Endothelial cell of umbilical vein (primary cell): Measurements from ENCODE around the gene ZNRF3. TPM values are rescaled to one million over a fixed set of nuclear protein-coding genes. Genes with fewer than 3 reads are reported as not detected.

Source experiments
- BruUV-seq: library from RNA; stranded (reverse); fragments of 400-500 nt; replicated peaks from 2 replicates; lab custom pipeline; 2021; lab: Mats Ljungman, UMichigan
- CTCF ChIA-PET: fragments of 300-600, 350-600 bp; sonication (Branson Sonifier 250); formaldehyde crosslinking; loops from one replicate; lab custom pipeline; 2021; ENCODE audit warnings: antibody characterized with exemption, inconsistent platforms; lab: Charles Lee
- POLR2A ChIA-PET: fragments of 300-600, 350-600 bp; sonication (Branson Sonifier 250); formaldehyde crosslinking; loops from one replicate; lab custom pipeline; 2021; ENCODE audit warnings: antibody characterized with exemption, inconsistent platforms; lab: Charles Lee
- DNase-seq: peaks from one replicate; pipeline ENCODE4 v3.0.0-alpha.2; 2011; ENCODE audit warnings: low read depth, low spot score
- FAIRE-seq: peaks from 2 replicates; lab custom pipeline; 2011; peaks lifted over from hg19 to GRCh38; lab: Jason Lieb, UNC
- H2AFZ ChIP-seq: 2 replicates; pipeline ENCODE4 v1.6.0; 2012; ENCODE audit warnings: low read depth, low read length, control low read depth, inconsistent platforms
- H3K27ac ChIP-seq: 2 replicates; pipeline ENCODE4 v1.5.1; 2011; ENCODE audit warnings: low read depth, mild to moderate bottlenecking, control low read depth, low read length, moderate library complexity; ENCODE audit not compliant: insufficient read depth
- H3K27me3 ChIP-seq, 2 experiments: 2 replicates each; pipeline versions ENCODE4 v1.6.0 to v1.6.1; 2011; ENCODE audit warnings: low read length in 2 of 2, mixed read lengths in 1 of 2; ENCODE audit not compliant: control insufficient read depth in 2 of 2, insufficient read depth in 2 of 2
- H3K36me3 ChIP-seq, 2 experiments: 2 replicates in 1 of 2; 3 replicates in 1 of 2; pipeline ENCODE4 v1.5.1; 2011; ENCODE audit warnings: low read length in 2 of 2, mild to moderate bottlenecking in 1 of 2, moderate library complexity in 1 of 2; ENCODE audit not compliant: control insufficient read depth in 2 of 2, insufficient read depth in 2 of 2; ENCODE audit errors: extremely low read depth in 1 of 2
- H3K4me1 ChIP-seq: 3 replicates; pipeline ENCODE4 v1.5.1; 2011; ENCODE audit warnings: mild to moderate bottlenecking, low read length; ENCODE audit not compliant: control insufficient read depth, insufficient read depth; ENCODE audit errors: extremely low read depth
- H3K4me2 ChIP-seq: 2 replicates; pipeline ENCODE4 v1.6.1; 2011; ENCODE audit warnings: low read length, control low read depth, mixed read lengths; ENCODE audit not compliant: insufficient read depth
- H3K4me3 ChIP-seq, 3 experiments: fragments of 200-600 bp in 1 of 3; sonication (generic), shearing (Covaris generic) in 1 of 3; replicated peaks in 1 of 3; 2 replicates each; pipeline ENCODE4 v1.5.1; 2011 to 2016; ENCODE audit warnings: control low read depth in 3 of 3, low read length in 3 of 3, mild to moderate bottlenecking in 2 of 3, inconsistent platforms in 1 of 3, low read depth in 1 of 3, moderate library complexity in 1 of 3; ENCODE audit not compliant: insufficient read depth in 1 of 3
- H3K79me2 ChIP-seq: 2 replicates; pipeline ENCODE4 v1.6.0; 2012; ENCODE audit warnings: low read length, inconsistent platforms; ENCODE audit not compliant: control insufficient read depth, insufficient read depth
- H3K9ac ChIP-seq: replicated peaks from 2 replicates; pipeline ENCODE3; 2011; ENCODE audit warnings: low read length, control low read depth; ENCODE audit not compliant: insufficient read depth; ENCODE audit errors: extremely low read depth
- H3K9me1 ChIP-seq: replicated peaks from 3 replicates; pipeline ENCODE4 v1.6.0; 2011; ENCODE audit warnings: mild to moderate bottlenecking, low read length; ENCODE audit not compliant: control insufficient read depth, insufficient read depth; ENCODE audit errors: extremely low read depth
- H3K9me3 ChIP-seq: replicated peaks from 2 replicates; pipeline ENCODE4 v1.5.1; 2012; ENCODE audit warnings: low read length, inconsistent platforms; ENCODE audit not compliant: control insufficient read depth, insufficient read depth
- H4K20me1 ChIP-seq: replicated peaks from 2 replicates; pipeline ENCODE3; 2011; ENCODE audit warnings: mild to moderate bottlenecking, low read length; ENCODE audit not compliant: control insufficient read depth, insufficient read depth; ENCODE audit errors: extremely low read depth
- EZH2 ChIP-seq: IDR thresholded peaks from 2 replicates; pipeline ENCODE4 v1.6.1; 2012; ENCODE audit warnings: borderline replicate concordance, low read depth, mild to moderate bottlenecking, moderate library complexity, low read length, inconsistent platforms; ENCODE audit not compliant: severe bottlenecking
- FOS ChIP-seq: IDR thresholded peaks from 2 replicates; pipeline ENCODE4 v1.6.1; 2011; ENCODE audit warnings: mild to moderate bottlenecking, low read length, moderate library complexity, borderline replicate concordance; ENCODE audit not compliant: insufficient read depth
- GATA2 ChIP-seq: IDR thresholded peaks from 2 replicates; pipeline ENCODE4 v1.7.0; 2011; ENCODE audit warnings: low read depth, mild to moderate bottlenecking, moderate library complexity, mixed read lengths, low read length; ENCODE audit not compliant: insufficient read length, insufficient read depth
- JUN ChIP-seq: IDR thresholded peaks from 2 replicates; pipeline ENCODE4 v1.6.1; 2011; ENCODE audit warnings: borderline replicate concordance, low read depth; ENCODE audit not compliant: insufficient read length, insufficient read depth
- MAX ChIP-seq: IDR thresholded peaks from 2 replicates; pipeline ENCODE4 v1.6.1; 2011; ENCODE audit not compliant: insufficient read depth, insufficient read length
- MYC ChIP-seq: IDR thresholded peaks from one replicate; pipeline ENCODE4 v1.6.1; 2011; ENCODE audit warnings: mild to moderate bottlenecking, low read depth, low read length
- POLR2A ChIP-seq: IDR thresholded peaks from 2 replicates; pipeline ENCODE4 v1.6.1; 2012; ENCODE audit warnings: low read depth, mild to moderate bottlenecking, control low read depth, low read length
- POLR2AphosphoS5 ChIP-seq: IDR thresholded peaks from 2 replicates; pipeline ENCODE4 v1.6.1; 2012; ENCODE audit warnings: low read depth, mild to moderate bottlenecking, control low read depth, low read length, moderate library complexity; ENCODE audit not compliant: insufficient read depth
- dilution Hi-C: fragments of 300-500 bp; cut with MboI; formaldehyde crosslinking; loops from one replicate; pipeline ENCODE4 v1.15.0; 2019; ENCODE audit warnings: low sequenced_read_pairs; ENCODE audit not compliant: extremely low pct_ligation_motif_present
- intact Hi-C: fragments of 100-400 bp; cut with micrococcal nuclease; formaldehyde crosslinking; loops from one replicate; pipeline ENCODE4 v1.10.0; 2022
- polyA plus RNA-seq, 4 experiments: library from polyadenylated mRNA; depleted of rRNA in 3 of 4; stranded (reverse) in 3 of 4; unstranded in 1 of 4; fragments of >200 nt; gene quantifications; 2 replicates each; pipeline versions ENCODE4 v1.2.1 to v1.2.3, GENCODE V29; 2011 to 2012; ENCODE audit warnings: missing spikeins in 1 of 4
- total RNA-seq: library from RNA; stranded (reverse); gene quantifications from 2 replicates; pipeline ENCODE4 v1.2.3, GENCODE V29; 2021
- TF ChIP-seq, protein P1 (sequence below), 2 donors: IDR thresholded peaks; 1 replicate in 1 of 2; 2 replicates in 1 of 2; pipeline ENCODE4 v1.5.1; 2011; ENCODE audit warnings: low read length in 2 of 2, mild to moderate bottlenecking in 2 of 2, moderate library complexity in 2 of 2, control low read depth in 1 of 2, inconsistent platforms in 1 of 2, low read depth in 1 of 2; ENCODE audit not compliant: insufficient read depth in 1 of 2; ENCODE audit errors: extremely low read depth in 1 of 2

Gene ZNRF3
- total and polyA plus RNA-seq, 2 donors (not counting 3 experiments of a cell fraction or from before 2014, with no cell fraction given), result 2.7 to 5.2 TPM

- Histone ChIP-seq H3K79me2 (no peaks in the 10 kb centered on the region), H3K4me3 (no peak overlapping the region), H4K20me1 (no peaks in the 10 kb centered on the region), H3K9me3 (no peaks in the 10 kb centered on the region), H3K27ac (no peak overlapping the region), H2AFZ (no peak overlapping the region), H3K36me3 (no peaks in the 10 kb centered on the region), H3K27me3 (no peaks in the 10 kb centered on the region), H3K9ac (no peak overlapping the region), H3K4me2 (no peak overlapping the region), H3K9me1 (no peaks in the 10 kb centered on the region), H3K4me1 (no peaks in the 10 kb centered on the region)
- ChIA-PET POLR2A (interaction anchor here (0.7 kb wide), 1 partner anchor 1058 kb away, joined by 6 read pairs; no protein-coding TSS in a partner anchor), CTCF (interaction anchor here (1.2 to 2.1 kb wide), 2 partner anchors 9 to 42 kb away, joined by 3 to 8 read pairs; no protein-coding TSS in a partner anchor)
- DNase-seq (no peak), FAIRE-seq (no peak)
- TF ChIP-seq EZH2, result no peak
- TF ChIP-seq GATA2, result no peak
- TF ChIP-seq, protein P1, sequence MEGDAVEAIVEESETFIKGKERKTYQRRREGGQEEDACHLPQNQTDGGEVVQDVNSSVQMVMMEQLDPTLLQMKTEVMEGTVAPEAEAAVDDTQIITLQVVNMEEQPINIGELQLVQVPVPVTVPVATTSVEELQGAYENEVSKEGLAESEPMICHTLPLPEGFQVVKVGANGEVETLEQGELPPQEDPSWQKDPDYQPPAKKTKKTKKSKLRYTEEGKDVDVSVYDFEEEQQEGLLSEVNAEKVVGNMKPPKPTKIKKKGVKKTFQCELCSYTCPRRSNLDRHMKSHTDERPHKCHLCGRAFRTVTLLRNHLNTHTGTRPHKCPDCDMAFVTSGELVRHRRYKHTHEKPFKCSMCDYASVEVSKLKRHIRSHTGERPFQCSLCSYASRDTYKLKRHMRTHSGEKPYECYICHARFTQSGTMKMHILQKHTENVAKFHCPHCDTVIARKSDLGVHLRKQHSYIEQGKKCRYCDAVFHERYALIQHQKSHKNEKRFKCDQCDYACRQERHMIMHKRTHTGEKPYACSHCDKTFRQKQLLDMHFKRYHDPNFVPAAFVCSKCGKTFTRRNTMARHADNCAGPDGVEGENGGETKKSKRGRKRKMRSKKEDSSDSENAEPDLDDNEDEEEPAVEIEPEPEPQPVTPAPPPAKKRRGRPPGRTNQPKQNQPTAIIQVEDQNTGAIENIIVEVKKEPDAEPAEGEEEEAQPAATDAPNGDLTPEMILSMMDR (IDR thresholded peaks at IDR 0.05; ENCODE audit: extremely low read depth in 1 of 2, insufficient read depth in 1 of 2, low read depth in 1 of 2, low read length in 2 of 2), result no peak
- no peak for TF ChIP-seq POLR2AphosphoS5
- no peak for TF ChIP-seq POLR2A
- no peak for TF ChIP-seq FOS
- TF ChIP-seq MYC, result no peak
- no peak for TF ChIP-seq MAX
- no peak for TF ChIP-seq JUN
- dilution Hi-C loops (no loop called here), intact Hi-C loops (no loop called here)
- no TSS peak for BruUV-seq
Observed at GRCh38 chr22:28998681-28999080, 115.3 kb downstream of the ZNRF3 start.
